HG03039 (cell line): ENCODE results near the gene SLC25A47.
"Not testable (repeated sequence)": the region's sequence is repeated elsewhere in the genome, so short reads cannot be mapped to it uniquely, and the experiment has no call there.

Experiments used
- ATAC-seq: cut with Tn5 transposase; IDR thresholded peaks from one replicate; pipeline ENCODE4 v1.9.1; 2021; ENCODE audit warnings: mild to moderate bottlenecking, moderate library complexity; ENCODE audit not compliant: unreplicated experiment

The SLC25A47 gene

DNA sequence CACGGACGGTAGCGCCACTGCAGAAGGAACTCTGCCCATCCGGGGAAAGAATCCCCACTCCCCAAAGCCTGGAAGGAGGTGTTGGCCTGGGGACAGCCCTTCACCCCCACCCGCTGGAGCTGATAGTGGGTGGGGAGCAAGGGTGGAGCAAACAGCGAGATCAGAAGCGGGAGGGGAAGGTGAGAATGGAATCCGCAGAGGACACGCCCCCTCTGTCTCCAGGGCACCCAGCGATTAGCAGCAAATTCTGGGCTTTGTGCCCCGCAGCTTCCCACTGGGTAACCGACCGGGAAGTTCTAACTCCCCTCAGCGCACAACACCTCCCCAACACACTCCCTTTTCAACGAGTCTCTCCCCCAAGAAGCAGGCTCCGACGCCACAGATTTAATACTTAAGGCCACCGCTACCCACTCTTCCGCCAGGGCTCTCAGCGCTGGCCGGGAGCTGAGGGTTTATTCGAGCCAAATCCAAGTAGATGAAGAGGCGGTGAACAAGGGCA is 18.3 kb upstream of the SLC25A47 start:
- ATAC-seq = no peak

DNA sequence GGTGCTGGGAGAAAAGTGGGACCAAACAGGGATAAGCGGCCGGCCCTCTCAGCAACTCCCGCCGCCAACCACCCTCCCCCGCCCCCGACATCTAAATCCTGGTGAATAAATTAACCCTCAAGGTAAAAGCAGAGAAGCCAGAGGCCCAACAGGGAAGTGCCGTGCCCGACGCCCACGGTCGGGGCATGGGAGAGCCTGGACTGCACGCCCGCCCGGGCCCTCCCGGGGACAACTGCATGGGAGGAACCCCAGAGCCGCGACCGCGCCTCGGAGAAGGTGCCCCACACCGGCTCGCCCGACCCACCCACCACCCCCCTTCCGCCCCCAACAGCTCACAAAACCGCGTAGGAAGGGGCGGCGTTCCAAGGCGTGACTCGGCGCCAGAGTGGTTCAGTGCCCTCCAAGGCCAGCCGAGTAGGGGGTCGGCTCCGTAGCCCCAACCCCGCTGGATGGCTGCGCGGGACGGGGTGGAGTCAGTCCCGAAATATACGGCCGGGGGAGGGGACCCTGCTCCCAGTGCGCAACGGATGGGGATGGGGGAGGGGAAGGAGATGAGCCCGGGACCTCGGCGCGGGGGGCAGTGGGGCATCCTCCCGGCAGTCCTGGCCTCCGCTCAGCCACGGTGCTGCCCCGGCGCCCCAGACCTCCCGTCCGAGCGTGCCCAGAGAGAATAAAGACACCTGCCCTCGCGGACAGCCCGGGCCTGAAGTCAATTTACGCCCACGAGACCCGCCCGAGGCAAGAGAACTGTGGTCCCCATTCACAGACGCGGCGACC is 17.6 kb upstream of the SLC25A47 start:
- ATAC-seq = no peak

DNA sequence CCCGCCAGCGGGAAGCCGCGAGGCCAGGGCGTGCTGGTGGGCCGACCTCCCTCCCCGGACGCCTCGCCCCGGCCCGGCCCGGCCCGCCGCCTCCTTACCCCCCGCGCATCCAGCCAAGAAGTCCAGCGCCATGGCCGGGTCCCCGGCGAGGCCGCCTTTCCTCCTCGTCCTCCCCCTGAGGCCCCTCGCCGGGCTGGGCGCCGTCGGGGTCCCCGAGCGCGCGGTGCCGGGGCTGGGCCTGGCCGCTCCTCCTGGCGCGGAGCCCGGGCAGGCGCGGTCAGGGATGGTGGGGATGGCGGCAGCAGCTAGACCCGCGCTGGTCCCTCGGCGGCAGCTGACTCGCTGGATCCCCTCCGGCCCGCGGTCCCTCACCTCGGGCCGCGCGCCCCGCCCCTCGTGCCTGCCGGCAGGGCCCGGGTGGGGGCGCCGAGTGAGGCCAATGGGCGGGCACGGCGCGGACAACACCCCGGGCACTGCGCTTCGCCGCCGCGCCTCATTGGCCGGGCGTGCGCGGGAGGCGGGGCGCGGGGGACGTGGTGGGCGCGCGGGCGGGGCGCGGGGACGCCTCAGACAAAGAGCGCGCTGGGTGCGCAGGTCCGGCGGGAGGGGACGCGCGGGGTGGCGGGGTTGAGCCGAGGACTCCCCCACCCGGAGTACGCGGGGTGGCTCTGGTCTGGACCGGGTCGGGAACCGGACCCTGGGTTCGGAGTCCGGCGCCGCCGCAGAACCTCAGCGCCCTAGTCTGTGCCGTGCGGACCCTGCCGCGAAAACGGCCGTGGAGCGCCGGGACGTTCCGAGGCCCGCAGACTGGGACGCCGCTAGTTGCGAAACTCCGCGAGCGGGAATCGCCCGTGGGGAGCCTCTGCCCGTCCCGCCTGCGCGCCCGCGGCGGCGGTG is 16.8 kb upstream of the SLC25A47 start, which contains the start of gene SLC25A29:
Gene SLC25A29 (minus strand): TSS at position 344 of the 897 bp plus-strand sequence. CDS start 212 bp downstream, at position 132.
- peak; percentile 82 for ATAC-seq

DNA sequence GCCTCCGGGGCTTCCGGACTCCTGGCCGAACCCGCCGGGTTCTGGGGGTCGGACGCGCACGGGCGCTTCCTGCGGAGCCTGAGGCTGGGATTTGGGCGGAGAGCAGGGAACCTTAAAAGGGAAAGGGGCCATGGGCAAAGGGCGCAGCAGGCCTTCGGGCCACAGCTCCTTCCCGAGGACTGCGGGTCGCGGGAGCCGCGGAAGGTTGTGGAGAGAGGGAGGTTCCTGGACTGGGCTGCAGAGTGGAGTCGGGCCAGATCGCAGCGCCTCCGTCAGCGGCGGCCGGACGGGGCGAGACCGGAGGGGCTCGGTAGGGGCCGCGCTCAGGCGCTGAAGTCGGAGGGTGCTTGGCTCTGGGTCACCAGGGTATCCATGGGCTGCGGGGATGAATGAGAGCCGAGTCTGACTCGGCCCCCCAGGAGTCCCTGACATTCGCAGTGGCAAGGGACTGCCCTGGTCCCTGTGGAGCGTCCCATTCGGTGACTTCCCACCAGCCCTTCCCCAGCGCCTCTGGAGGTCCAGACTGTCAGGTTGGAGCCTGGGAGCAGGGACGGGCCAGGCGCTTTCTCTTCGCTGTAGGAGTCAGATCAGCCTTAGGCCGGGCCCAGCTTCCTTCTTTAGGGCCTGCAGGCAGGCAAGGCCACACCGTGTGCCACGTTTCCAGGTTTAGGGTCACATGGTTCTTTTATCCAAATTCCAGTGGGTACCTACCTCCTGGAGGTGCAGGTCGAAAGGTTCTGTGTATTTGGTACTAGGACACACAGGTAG is 16.0 kb upstream of the SLC25A47 start:
- ATAC-seq = no peak

DNA sequence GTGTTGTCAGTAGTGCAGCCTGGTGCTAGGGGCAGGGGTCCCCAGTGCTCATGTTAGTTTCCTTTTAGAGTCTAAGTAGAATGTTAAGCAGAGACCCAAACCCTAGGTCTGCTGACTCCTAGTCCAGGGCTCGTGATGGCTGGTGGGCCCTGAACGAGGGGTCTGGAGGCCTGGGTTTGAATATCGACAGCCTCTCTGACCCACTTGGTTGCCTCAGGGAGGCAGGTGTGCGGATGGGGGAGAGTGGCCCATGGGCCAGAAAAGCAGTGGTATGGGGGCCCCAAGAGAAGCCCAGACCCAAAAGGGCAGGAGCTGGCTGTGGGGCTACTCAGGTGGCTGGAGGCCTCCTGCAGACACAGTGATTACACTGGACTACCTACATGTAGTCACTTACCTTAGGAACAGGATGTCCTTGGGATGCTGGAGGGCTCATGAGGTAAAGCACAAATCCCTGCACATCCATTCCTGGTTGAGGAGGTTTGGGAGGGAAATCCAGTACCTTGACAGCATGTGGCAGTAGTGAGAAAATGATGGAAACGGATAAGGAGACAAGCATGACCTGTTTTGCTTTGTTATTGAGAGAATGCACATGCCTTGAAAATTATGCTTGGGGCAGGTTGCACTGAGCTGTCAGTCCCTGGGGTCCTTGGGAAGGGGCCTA is 15.2 kb upstream of the SLC25A47 start:
- ATAC-seq = no peak

- ATAC-seq = not testable (repeated sequence)
Measured at GRCh38 chr14:100308427-100308792, 14.7 kb upstream of the SLC25A47 start.

DNA sequence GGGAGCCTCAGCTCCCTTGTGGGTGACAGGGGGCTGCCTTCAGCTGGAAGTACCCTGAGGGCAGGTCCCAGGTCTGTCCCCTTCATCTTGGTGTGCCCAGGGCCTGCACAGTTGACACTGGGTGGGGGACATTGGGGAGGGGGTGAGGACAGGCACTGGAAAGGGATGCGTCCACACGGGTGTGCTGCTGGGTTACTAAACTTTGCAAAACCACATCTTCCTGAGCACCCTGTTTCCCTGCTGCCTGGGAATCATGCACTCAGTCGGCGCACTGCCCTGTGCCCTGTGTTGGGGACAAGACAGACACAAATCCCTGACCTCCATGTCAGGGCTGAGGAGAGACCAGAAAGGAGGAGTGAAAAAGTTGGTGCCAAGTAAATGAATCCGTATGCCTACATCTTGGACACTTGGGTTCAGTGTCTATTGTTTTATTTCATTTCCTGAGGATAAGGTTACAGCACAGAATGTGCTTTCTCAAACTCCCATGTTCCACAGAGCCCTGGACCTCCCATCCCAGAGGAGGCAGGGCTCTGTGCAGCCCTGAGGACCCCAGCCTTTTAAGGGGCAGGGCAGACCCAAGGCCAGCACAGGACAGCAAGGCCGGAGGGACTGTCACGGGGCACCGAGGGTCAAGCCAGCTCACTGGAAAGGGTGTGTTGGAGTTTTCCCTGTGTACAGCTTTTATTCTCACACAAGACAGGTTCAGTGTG is 14.0 kb upstream of the SLC25A47 start:
- ATAC-seq = no peak

DNA sequence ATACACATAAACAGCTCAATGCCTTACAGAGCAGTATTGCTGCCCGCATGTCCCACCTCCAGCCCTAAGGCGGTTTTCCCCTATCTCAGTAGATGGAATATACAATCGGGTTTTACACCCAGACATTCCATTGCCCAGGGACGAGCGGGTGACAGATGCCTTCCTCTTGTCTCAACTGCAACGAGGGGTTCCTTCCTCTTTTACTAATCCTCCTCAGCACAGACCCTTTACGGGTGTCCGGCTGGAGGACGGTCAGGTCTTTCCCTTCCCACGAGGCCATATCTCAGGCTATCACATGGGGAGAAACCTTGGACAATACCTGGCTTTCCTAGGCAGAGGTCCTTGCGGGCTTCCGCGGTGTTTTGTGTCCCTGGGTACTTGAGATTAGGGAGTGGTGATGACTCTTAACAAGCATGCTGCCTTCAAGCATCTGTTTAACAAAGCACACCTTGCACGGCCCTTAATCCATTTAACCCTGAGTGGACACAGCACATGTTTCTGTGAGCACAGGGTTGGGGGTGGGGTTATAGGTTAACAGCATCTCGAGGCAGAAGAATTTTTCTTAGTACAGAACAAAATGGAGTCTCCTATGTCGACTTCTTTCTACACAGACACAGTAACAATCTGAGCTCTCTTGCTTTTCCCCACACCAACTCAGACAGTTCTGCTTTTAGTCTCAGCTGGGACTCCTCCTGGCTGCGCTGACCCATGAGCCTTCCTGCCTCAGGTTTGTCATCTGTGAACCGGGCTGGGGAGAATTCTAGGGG is 10.8 kb upstream of the SLC25A47 start:
- ATAC-seq = not testable (repeated sequence)

GRCh38 chr14:100312877-100313400 is 10.2 kb upstream of the SLC25A47 start:
- ATAC-seq = no peak

DNA sequence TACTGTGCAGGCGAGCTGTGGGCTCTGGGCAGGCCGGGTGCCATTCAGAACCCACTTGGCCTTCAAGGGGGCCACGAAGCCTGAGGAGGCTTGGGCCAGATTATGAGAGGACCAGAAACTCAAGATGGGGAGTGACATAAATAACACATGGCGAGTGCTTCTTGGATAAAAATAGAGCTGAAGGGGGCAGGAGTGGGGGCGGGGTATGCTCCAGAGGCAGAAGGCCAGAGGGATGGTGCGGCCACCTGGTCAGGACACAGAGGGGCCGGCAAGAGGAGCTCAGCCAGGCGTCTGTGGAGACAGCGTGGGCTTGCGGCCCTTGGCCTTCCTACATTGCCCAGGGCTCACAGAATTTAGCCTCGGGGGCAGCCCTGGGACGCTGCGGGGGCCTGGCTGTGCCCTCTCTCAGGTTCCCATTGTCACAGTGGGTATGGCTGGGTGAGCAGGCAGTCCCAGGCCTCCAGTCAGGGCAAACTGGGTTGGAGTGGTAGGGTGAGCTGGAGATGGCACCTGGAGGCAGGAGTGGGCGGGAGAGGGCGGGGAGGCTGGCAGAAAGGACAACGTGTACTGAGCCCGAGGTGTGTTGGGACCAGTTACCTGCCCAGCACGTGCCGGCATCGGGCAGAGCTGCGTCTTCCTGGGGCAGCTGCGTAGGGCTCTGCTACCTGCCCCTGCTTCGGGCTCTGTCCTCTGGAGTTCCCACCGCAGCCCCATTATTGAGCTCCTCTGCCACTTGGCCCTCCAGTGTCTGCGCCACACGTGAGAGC is 9.5 kb upstream of the SLC25A47 start:
- no peak for ATAC-seq

DNA sequence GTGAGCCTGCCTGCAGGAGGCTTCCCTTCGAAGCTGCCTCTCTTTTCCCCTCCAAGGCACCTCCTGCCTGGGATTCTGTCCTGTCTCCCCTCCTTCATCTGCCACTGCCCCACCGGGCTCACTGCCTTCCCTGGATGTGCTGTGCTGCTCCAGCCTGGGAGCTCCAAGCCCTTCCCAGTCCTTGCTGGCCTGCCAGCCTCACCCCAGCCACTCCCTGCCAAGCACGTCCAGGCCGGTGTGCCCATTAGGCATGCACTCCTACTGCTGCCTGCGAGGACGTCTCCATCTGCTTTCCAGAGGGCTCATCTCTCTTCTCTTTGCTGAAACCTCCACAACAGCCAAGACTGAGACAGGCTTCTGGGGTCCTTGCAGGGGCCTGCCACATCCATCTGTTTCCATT is 8.4 kb upstream of the SLC25A47 start:
- ATAC-seq = no peak

GRCh38 chr14:100317389-100317788 is 5.8 kb upstream of the SLC25A47 start:
- no peak for ATAC-seq

GRCh38 chr14:100317912-100318808 is 5.0 kb upstream of the SLC25A47 start:
- no peak for ATAC-seq

DNA sequence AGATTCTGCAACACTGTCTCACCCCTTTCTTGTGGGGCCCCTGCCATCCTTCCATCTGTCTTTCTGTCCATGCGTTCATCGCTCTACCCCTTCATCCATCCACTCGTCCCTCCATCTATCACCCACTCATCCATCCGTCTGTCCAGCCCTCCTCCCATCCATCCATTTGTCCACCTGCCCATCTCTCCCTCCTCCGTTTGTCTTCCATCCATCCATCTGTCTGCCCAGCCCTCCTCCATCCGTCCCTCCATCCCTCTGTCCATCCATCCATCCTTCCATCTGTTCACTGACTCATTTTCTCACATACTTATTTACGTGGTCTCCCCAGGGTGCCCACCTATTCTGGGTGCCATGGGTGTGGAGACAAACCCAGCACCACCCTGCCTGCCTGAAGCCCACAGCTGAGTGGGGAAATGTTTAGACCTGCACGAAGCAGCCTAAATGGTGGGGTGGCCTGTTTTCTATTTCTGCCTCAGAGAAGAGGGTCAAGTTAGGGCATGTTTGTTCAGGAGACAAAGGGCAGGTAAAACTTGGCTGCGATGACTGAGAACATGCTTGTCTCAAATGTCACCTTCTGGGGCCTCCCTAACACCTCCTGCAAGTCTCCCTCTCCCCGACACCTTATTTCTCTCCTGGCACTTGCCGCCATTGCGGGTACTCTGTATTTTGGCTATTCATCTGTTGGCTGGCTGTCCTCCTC is 2.8 kb upstream of the SLC25A47 start:
- no peak for ATAC-seq

DNA sequence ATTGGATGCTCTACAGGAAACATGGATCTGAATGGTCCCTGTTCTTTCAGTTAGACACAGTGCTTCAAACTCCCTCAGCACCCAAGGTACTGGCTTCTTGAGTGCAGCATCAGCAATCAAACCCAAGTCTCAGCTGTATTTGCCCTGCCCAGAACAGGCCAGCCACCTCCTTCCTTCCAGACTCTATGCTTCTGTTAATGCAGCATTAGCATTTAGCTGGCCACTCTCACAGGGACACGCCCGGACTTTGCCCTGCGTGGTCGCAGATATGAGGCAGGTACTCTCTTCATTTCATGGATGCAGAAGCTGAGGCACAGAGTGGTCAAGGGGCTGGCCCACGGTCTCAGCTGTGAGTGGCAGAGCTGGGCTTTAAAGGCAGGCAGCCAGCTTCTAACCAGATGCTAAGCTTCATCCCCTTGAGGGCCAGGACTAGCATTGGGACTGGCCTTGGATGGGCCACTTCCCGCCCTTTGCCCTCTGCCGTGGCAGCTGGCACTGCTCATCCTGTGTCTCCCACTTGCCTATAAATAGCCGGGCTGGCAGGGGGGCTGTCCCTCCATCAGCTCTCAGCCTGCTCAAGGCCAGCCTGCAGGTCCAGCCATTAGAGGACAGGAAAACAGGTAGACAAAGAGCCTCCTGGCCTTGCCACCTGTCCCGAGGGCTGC is 1.5 kb upstream of the SLC25A47 start:
- no peak for ATAC-seq
